ENCODE measurements around the gene PJVK.

- TF ChIP-seq EZH2 (IDR thresholded peaks at IDR 0.05; ENCODE audit: low read depth, unreplicated experiment) (no peak), POLR2AphosphoS5 (IDR thresholded peaks at IDR 0.05; ENCODE audit: low read depth) (no peak), CTCF (conservative IDR thresholded peaks at IDR 0.05; ENCODE audit: low read depth in 2 of 2) (no peak), ZNF114 (CRISPR knock-in tag; IDR thresholded peaks at IDR 0.05) (no peak), REST (IDR thresholded peaks at IDR 0.05; ENCODE audit: unreplicated experiment) (no peak), EZH2phosphoT487 (IDR thresholded peaks at IDR 0.05; ENCODE audit: unreplicated experiment) (no peak), NANOG (IDR thresholded peaks at IDR 0.05; ENCODE audit: borderline replicate concordance) (no peak), CREB1 (CRISPR knock-in tag; IDR thresholded peaks at IDR 0.05; ENCODE audit: low read depth) (no peak), JUNB (IDR thresholded peaks at IDR 0.05; ENCODE audit: unreplicated experiment) (no peak), ZNF331 (CRISPR knock-in tag; IDR thresholded peaks at IDR 0.05; ENCODE audit: low read depth) (no peak)
Observed at GRCh38 chr2:178477443-178478129, 26.4 kb downstream of the PJVK start.

All from GM23338 (cell line).